Tibial artery (tissue), 4 donors: ENCODE data around the gene TRIM41.
"Not testable (repeated sequence)": the region's sequence is repeated elsewhere in the genome, so short reads cannot be mapped to it uniquely, and the experiment has no call there.

Experiments
- DNase-seq, 2 donors: peaks; one replicate each; pipeline ENCODE4 v3.0.0-alpha.2; 2019
- H3K27ac ChIP-seq, 2 donors: fragments of 200-600 bp; sonication (generic) in 1 of 2; 1 replicate in 1 of 2; 2 replicates in 1 of 2; pipeline ENCODE4 v1.5.1; 2018 to 2019; ENCODE audit warnings: mild to moderate bottlenecking in 1 of 2
- H3K27me3 ChIP-seq, 2 donors: fragments of 200-600 bp; sonication (generic) in 1 of 2; one replicate each; pipeline versions ENCODE4 v1.5.1 to v1.6.0; 2016 to 2019
- H3K36me3 ChIP-seq, 3 donors: fragments of 200-600 bp; sonication (generic) in 2 of 3; one replicate each; pipeline ENCODE4 v1.5.1; 2016 to 2019; ENCODE audit warnings: mild to moderate bottlenecking in 2 of 3
- H3K4me1 ChIP-seq, 4 donors: fragments of 200-600 bp; sonication (generic) in 2 of 4; 1 replicate in 3 of 4; 2 replicates in 1 of 4; pipeline ENCODE4 v1.5.1; 2016 to 2019
- H3K4me3 ChIP-seq, 2 donors: fragments of 200-600 bp; sonication (generic) in 1 of 2; 1 replicate in 1 of 2; 2 replicates in 1 of 2; pipeline ENCODE4 v1.5.1; 2018 to 2019; ENCODE audit warnings: mild to moderate bottlenecking in 2 of 2
- H3K9me3 ChIP-seq, 3 donors: fragments of 200-600 bp; sonication (generic) in 1 of 3; one replicate each; pipeline ENCODE4 v1.5.1; 2016 to 2019
- intact Hi-C: fragments of 100-400 bp; cut with DNase I; formaldehyde crosslinking; loops from one replicate; pipeline ENCODE4 v1.15.0; 2023; ENCODE audit warnings: low total_unique reads
- TF ChIP-seq, protein P1 (sequence below), 2 experiments: fragments of 200-600 bp in 1 of 2; fragments of 450-650 bp in 1 of 2; IDR thresholded peaks; one replicate each; pipeline ENCODE4 v1.5.1; 2017 to 2019; ENCODE audit warnings: antibody characterized with exemption in 2 of 2, mild to moderate bottlenecking in 1 of 2, moderate library complexity in 1 of 2

TRIM41 gene

DNA sequence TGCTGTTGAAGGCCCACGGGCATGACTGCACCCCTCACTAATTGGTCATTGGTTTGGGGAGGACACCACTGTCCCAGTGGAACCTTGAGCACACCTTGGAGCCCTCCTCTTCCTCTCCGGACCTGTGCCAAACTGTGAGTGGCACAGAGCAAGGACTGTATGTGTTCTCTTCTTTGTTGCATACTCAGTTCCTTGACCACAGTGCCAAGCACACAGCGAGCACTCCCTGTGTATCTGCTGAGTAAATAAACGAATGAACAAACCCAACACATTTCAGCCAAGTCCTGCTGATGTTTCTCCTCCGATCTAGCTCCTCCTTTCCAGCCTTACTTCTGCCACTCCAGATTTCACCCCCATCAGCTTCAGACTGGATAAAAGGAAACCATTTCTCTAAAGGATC lies 40.6 kb downstream of the TRIM41 start:
- Histone ChIP-seq H3K4me3 (no peak overlapping the region), H3K36me3 (peaks cover 12 to 14% (median 13%) of the 10 kb centered on the region in 3 donors), H3K9me3 (no peaks in the 10 kb centered on the region), H3K4me1 (peaks cover 0 to 23% (median 19%) of the 10 kb centered on the region in 4 donors), H3K27ac (no peak overlapping the region), H3K27me3 (no peaks in the 10 kb centered on the region)
- no peak for DNase-seq
- TF ChIP-seq, protein P1, sequence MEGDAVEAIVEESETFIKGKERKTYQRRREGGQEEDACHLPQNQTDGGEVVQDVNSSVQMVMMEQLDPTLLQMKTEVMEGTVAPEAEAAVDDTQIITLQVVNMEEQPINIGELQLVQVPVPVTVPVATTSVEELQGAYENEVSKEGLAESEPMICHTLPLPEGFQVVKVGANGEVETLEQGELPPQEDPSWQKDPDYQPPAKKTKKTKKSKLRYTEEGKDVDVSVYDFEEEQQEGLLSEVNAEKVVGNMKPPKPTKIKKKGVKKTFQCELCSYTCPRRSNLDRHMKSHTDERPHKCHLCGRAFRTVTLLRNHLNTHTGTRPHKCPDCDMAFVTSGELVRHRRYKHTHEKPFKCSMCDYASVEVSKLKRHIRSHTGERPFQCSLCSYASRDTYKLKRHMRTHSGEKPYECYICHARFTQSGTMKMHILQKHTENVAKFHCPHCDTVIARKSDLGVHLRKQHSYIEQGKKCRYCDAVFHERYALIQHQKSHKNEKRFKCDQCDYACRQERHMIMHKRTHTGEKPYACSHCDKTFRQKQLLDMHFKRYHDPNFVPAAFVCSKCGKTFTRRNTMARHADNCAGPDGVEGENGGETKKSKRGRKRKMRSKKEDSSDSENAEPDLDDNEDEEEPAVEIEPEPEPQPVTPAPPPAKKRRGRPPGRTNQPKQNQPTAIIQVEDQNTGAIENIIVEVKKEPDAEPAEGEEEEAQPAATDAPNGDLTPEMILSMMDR (IDR thresholded peaks at IDR 0.05), result no peak
- intact Hi-C loops, result loop anchor here (5.0 to 10.0 kb wide), 3 partner anchors 76 to 1189 kb away; partner anchors contain the start of genes RNF130 and ZFP62

DNA sequence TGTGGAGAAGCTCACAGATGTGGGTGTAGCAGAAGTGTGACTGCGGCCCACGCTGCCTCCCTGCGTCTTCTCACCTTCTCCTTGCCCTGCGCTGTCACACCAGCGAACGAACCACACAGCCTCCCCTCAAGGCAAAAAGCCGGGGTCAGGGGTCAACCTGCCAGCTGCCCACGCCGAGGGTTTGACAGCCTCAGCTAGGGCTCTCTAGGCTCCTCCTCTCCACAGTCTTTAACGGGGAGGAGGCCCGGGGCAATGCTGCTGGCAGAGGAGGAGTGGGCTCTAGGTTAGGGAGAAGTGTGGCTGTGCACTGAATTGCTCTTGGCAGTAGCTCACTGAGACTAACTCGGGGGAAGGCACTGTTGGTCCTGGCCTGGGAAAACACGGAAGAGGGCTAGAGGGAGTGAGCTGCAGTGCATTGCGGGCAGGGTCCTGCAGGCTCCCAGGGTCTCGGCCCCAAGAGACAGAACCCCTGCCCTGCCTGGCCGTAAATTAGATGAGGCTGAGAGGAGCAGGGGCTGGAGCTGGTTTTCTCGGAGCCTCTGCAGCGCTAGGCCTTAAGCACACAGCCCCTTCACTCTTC lies 42.1 kb downstream of the TRIM41 start:
- TF ChIP-seq, protein P1 (IDR thresholded peaks at IDR 0.05), result no peak
- Histone ChIP-seq H3K4me3 (no peak overlapping the region), H3K36me3 (peaks cover 12 to 14% (median 13%) of the 10 kb centered on the region in 3 donors), H3K9me3 (no peaks in the 10 kb centered on the region), H3K4me1 (peaks cover 0 to 8% (median 4%) of the 10 kb centered on the region in 4 donors), H3K27ac (no peak overlapping the region), H3K27me3 (no peaks in the 10 kb centered on the region)
- no peak for DNase-seq
- intact Hi-C loops, result loop anchor here (10.0 kb wide), 2 partner anchors 400 to 1190 kb away; partner anchors contain the start of genes RNF130 and ZFP62

DNA sequence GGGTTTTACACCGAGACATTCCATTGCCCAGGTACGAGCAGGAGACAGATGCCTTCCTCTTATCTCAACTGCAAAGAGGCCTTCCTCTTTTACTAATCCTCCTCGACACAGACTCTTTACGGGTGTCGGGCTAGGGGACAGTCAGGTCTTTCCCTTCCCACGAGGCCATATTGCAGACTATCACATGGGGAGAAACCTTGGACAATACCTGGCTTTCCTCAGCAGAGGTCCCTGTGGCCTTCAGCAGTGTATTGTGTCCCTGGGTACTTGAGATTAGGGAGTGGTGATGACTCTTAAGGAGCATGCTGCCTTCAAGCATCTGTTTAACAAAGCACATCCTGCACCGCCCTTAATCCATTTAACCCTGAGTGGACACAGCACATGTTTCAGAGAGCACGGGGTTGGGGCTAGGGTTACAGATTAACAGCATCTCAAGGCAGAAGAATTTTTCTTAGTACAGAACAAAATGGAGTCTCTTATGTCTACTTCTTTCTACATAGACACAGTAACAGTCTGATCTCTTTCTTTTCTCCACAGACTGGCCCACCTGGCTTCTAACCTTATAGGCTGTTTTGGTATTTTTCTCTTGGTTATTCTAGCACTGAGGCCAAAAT lies 44.3 kb downstream of the TRIM41 start:
- DNase-seq, H3K4me3 ChIP-seq, H3K27me3 ChIP-seq, H3K4me1 ChIP-seq, H3K27ac ChIP-seq, H3K9me3 ChIP-seq: not testable (repeated sequence)
- intact Hi-C loops, result loop anchor here (10.0 kb wide), 2 partner anchors 403 to 1193 kb away; partner anchors contain the start of genes RNF130 and ZFP62
- peaks cover 12 to 14% (median 13%) of the 10 kb centered on the region in 3 donors for H3K36me3 ChIP-seq

DNA sequence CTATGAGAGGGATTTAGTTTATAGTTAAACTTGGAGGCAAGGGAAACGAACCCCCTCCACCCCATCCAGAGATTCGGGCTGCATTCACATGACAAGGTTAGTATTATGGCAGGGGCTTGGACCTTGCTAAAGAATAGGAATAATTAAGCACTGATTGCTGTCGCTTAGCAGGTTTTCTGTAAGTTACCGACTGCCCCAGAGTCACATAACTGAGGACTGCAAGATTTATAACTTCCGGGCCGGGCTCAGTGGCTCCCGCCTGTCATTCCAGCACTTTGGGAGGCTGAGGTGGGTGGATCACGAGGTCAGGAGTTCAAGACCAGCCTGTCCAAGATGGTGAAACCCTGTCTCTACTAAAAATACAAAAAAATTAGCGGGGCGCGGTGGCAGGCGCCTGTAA lies 44.8 kb downstream of the TRIM41 start:
- H3K9me3 ChIP-seq, H3K4me1 ChIP-seq, DNase-seq, H3K27ac ChIP-seq, H3K27me3 ChIP-seq, H3K4me3 ChIP-seq: not testable (repeated sequence)
- intact Hi-C loops, result loop anchor here (10.0 kb wide), 2 partner anchors 403 to 1193 kb away; partner anchors contain the start of genes RNF130 and ZFP62
- H3K36me3 ChIP-seq, result peaks cover 12 to 14% (median 13%) of the 10 kb centered on the region in 3 donors

DNA sequence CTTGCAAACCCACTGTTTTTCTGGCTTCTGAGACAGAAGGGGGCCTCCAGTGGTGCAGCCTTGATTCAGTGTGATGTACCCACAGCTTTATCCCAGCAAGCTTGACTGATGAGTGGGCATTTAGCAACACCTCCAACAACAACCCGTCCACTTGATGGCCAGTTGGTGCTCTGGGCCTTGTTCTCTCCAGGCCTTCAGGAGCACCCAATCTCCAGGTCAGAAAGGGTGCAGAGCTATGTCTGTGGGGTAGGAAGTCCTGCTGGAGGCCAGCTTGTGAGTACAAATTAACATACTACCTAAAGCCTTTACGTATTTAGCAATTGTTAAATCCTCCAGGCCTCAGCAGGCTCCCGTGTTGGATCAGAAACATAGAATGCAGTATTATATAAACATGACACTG lies 48.0 kb downstream of the TRIM41 start:
- intact Hi-C loops, result no loop called here
- Histone ChIP-seq H3K9me3 (no peaks in the 10 kb centered on the region), H3K27ac (no peak overlapping the region), H3K27me3 (no peaks in the 10 kb centered on the region), H3K4me3 (no peak overlapping the region), H3K4me1 (no peaks in the 10 kb centered on the region), H3K36me3 (no peaks in the 10 kb centered on the region)
- DNase-seq, result no peak
- TF ChIP-seq, protein P1 (IDR thresholded peaks at IDR 0.05), result no peak

DNA sequence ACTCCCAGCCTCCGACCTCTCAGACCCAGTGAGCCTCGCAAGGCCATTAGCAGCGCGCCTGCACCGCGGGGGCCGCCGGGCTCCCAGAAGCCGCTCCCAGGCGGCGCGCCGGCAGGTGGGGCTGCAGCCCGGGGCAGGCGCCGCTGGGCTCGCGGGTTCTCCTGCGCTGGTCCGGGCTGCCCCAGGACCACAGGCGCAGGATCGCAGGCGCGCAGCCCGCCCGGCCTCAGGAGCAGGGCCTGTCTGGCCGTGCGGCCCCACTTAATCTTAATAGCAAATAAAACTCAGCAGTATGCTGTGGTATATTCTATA lies 50.3 kb downstream of the TRIM41 start:
- H3K36me3 ChIP-seq, H3K27me3 ChIP-seq, H3K27ac ChIP-seq, H3K9me3 ChIP-seq, H3K4me3 ChIP-seq, DNase-seq, intact Hi-C loops, H3K4me1 ChIP-seq: not testable (repeated sequence)

DNA sequence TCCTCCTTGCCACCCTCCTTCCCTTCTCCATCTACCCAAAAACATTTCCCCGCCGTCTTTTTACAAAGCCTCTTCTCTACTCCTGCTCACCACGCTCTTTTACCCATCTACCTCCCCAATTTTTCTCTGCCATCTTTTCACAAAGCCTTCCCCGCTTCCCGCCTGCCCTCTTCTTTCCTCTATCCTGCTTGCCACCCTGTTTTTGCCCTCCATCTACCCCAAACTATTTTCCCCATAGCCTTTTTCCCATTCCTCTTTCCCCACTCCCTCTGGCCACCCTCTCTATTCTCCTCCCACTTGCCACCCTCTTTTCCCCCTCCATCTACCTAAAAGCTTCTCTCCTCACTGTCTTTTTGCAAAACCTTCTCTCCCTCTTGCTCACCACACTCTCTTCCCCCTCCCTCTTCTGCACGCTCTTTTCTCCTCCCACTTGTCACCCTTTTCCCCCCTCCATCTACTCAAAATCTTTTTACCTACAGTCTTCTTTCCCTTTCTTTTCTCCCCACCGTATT lies 57.2 kb downstream of the TRIM41 start:
- Histone ChIP-seq H3K36me3 (no peaks in the 10 kb centered on the region), H3K4me3 (no peak overlapping the region), H3K27me3 (no peaks in the 10 kb centered on the region), H3K4me1 (no peaks in the 10 kb centered on the region), H3K9me3 (no peaks in the 10 kb centered on the region), H3K27ac (no peak overlapping the region)
- TF ChIP-seq, protein P1 (IDR thresholded peaks at IDR 0.05), result no peak
- intact Hi-C loops, result no loop called here
- no peak for DNase-seq
